Endothelial cell of umbilical vein (primary cell): ENCODE data around the gene NPC1L1.

ENCODE experiments used
- CTCF ChIP-seq, 2 donors: IDR thresholded peaks; 1 replicate in 1 of 2; 2 replicates in 1 of 2; pipeline ENCODE4 v1.5.1; 2011; ENCODE audit warnings: low read length in 2 of 2, mild to moderate bottlenecking in 2 of 2, moderate library complexity in 2 of 2, control low read depth in 1 of 2, inconsistent platforms in 1 of 2, low read depth in 1 of 2; ENCODE audit not compliant: insufficient read depth in 1 of 2; ENCODE audit errors: extremely low read depth in 1 of 2
- FOS ChIP-seq: IDR thresholded peaks from 2 replicates; pipeline ENCODE4 v1.6.1; 2011; ENCODE audit warnings: mild to moderate bottlenecking, low read length, moderate library complexity, borderline replicate concordance; ENCODE audit not compliant: insufficient read depth
- POLR2A ChIP-seq: IDR thresholded peaks from 2 replicates; pipeline ENCODE4 v1.6.1; 2012; ENCODE audit warnings: low read depth, mild to moderate bottlenecking, control low read depth, low read length
- POLR2AphosphoS5 ChIP-seq: IDR thresholded peaks from 2 replicates; pipeline ENCODE4 v1.6.1; 2012; ENCODE audit warnings: low read depth, mild to moderate bottlenecking, control low read depth, low read length, moderate library complexity; ENCODE audit not compliant: insufficient read depth

DNA sequence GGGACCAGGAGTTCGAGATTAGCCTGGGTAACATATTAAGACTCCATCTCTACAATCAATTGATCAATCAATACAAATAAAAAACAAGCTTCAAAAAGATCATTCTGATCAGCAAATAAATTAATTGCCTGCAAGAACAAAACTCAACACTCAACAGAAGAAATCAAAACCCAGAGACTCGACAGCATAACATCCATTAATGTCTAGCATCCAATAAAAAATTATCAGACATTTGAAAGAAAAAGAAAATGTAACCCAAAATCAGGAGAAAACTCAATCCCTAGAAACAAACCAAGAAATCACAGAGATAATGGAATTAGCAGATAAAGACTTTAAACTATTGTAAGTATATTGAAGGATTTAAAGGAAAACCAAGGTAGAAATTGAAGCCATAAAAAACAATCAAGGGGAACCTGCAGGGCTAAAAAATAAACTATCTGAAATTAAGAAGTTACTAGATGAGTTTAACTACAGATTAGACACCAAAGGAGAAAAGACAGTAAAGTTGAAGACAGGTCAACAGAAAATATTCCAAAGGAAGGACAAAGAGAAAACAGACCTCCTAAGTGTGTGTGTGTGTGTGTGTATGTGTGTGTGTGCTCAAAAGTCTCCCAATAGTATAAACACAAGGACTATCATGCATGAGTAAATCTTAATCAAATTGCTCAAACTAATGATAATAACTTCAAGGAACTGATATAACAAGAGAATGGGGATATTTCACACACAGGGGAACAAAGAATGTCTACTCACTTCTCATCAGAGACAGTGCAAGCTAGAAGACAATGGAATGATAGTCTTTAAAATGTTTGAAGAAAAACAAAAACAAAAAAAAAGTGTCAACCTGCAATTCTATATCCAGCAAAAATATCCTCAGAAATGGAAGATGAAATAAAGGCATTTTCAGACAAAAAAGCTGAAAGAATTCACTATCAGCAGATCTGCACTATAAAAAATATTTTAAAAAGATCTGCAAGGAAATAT, 58.3 kb downstream of the NPC1L1 start:
- TF ChIP-seq CTCF (IDR thresholded peaks at IDR 0.05; ENCODE audit: extremely low read depth in 1 of 2, insufficient read depth in 1 of 2, low read depth in 1 of 2, low read length in 2 of 2) (no peak), FOS (no peak), POLR2AphosphoS5 (no peak), POLR2A (no peak)
